D721Med (cell line): ENCODE results near the gene HMGB1.

Experiments used
- DNase-seq: peaks from one replicate; pipeline ENCODE4 v3.0.0; 2011; ENCODE audit warnings: low spot score; ENCODE audit not compliant: insufficient read length
- FAIRE-seq: peaks from 2 replicates; lab custom pipeline; 2011; peaks lifted over from hg19 to GRCh38; lab: Jason Lieb, UNC
- TF ChIP-seq, protein P1 (sequence below): IDR thresholded peaks from 2 replicates; pipeline ENCODE4 v1.5.1; 2012; ENCODE audit warnings: mild to moderate bottlenecking, control low read depth; ENCODE audit not compliant: insufficient read depth; ENCODE audit errors: missing control alignments

HMGB1 gene

DNA sequence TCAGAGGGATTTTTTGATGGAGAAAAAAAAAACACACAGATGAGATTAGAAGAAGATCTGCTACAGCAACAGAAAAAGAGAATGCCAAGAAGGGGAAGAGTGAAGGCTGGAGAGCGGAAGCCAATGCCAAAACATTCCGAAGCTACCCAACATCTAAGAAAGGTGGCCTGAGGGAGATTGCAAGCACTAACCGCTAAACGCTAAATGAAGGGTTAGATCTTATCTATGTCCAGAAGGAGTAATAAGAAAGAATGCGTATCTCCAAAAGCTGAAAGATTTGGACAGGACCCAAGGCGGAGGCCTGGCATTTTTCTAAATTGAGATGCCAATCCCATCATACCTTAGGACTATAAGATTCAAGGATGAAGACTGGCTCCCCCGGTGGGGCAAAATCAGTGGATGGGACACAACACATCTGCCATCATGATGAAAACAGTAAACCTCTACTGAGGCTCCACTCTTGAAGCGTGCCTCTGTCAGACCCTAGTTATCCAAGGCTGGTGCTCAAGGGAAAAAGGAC, 15.6 kb upstream of the HMGB1 start:
- DNase-seq (no peak), FAIRE-seq (no peak)
- TF ChIP-seq, protein P1, sequence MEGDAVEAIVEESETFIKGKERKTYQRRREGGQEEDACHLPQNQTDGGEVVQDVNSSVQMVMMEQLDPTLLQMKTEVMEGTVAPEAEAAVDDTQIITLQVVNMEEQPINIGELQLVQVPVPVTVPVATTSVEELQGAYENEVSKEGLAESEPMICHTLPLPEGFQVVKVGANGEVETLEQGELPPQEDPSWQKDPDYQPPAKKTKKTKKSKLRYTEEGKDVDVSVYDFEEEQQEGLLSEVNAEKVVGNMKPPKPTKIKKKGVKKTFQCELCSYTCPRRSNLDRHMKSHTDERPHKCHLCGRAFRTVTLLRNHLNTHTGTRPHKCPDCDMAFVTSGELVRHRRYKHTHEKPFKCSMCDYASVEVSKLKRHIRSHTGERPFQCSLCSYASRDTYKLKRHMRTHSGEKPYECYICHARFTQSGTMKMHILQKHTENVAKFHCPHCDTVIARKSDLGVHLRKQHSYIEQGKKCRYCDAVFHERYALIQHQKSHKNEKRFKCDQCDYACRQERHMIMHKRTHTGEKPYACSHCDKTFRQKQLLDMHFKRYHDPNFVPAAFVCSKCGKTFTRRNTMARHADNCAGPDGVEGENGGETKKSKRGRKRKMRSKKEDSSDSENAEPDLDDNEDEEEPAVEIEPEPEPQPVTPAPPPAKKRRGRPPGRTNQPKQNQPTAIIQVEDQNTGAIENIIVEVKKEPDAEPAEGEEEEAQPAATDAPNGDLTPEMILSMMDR, result no peak

DNA sequence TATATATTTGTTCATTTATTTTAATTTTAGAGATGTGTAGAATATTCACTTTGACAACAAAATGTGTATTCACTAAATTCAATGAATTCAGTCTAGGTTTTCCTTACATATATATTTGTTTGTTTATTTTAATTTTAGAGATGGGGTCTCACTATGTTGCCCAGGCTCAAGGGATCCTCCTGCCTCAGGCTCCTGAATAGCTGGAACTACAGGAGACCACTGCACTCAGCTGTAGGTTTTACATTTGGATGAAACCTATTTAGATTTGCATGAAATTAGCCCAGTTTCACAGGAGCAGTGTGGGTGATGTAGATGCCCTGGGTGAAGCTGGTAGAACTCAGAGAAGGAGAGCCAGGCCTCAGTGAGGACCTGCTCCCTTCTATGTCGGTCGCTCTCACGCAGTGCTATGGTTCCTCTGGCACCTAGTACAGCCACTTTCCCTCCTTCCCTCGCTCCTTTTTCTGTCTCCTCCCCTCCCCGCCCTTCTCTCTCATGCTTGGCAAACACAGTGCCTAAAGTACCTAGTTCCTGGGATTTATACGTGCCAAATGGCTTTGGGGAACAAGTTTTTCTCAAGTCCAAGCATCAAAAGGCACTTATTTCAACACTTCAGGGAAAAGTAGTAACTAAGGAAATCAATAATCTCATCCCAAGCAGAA, 14.7 kb upstream of the HMGB1 start:
- FAIRE-seq, result no peak
- no peak for DNase-seq
- TF ChIP-seq, protein P1, result no peak

DNA sequence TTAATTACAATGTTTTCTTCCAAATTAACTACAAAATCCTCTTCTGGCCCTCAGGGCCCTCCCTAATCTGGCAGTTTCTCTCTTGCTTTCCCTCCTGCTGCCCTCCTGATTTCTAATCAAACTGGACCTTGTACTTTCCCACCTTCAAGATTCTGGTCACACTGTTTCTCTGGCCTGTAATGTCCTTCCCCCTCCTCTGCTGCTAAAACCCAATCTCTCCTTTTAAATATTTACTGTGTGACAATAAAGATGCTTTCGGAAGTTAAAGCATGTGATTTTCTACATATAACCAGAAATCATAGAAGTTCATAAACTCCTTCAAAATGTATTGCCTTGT, 14.1 kb upstream of the HMGB1 start:
- no peak for FAIRE-seq
- TF ChIP-seq, protein P1, result no peak

DNA sequence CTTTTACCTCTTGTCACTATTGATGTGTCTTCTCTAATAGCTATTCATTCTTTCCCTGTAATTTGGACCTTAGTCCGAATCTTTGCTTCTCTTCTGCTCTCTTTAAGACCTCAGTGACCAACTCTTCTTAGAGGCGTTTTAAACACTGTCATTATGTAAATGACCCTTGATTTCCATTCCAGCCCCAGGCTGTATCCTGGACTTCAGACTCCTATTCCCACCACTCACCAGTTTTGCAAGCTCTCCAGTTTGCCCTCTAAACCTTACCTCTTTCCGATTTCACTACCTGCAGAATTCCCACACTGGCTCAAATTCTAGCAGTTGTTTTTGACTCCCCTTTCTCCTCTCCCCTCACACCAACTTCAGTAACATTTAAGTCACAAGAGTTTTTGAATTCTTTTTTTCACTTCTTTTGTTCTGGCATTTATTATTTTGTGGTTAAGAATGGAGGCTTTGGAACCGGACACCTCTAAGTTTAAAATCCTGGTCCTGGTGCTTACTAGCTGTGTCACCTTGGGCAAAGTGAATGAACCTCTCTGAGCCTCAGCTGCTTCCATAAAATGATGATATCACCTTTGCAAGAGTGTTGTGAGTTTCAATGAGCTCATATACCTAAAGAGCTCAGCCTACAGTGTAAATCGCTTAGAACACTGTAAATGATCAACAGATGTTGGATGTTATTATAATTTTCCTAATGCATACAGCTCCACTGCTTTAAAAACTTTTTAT, 13.6 kb upstream of the HMGB1 start:
- DNase-seq, result no peak
- FAIRE-seq, result no peak
- TF ChIP-seq, protein P1, result no peak

More for the DNA sequence above, 14.1 kb upstream of the HMGB1 start:
- DNase-seq, result no peak

DNA sequence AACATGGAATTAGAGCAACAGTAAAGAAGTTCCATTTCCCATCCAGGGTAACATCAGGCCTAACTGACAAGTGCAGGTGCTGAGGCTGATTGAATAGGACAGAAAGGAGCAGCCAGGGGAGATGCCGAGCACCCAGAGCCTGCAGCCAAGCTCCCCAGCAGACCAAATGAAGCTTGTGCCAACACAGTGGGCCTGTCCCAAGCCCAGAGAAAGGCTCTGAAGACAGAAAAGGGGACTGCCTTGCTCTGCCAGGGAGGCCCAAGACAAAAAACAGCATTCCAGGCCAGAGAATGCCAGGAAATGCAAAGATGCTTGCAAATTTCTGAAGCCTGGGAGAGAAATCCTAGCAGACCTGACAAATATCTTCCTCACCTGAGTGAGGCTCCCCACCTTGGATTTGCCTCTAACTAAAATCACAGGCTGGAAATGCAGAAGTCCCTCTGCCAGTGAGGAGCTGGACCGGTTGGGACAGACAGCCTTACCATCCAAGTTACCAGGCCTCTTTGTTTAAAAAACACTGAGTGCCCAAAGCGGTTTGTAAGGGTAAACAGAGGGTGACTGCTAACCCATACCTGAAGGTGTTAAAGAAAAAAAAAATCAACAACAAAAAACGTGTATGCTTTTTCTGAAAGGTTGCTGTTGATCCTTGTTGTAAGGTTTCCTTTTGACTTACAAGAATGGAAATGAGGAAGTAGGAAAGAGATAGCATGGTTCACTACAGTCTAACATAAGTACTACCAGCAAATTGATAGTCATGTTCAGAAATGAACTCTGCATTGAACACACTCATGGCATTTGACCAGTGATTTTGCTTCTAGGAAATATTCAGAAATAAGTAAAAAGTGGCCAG, 11.8 kb upstream of the HMGB1 start:
- TF ChIP-seq, protein P1, result no peak
- FAIRE-seq, result no peak
- no peak for DNase-seq

DNA sequence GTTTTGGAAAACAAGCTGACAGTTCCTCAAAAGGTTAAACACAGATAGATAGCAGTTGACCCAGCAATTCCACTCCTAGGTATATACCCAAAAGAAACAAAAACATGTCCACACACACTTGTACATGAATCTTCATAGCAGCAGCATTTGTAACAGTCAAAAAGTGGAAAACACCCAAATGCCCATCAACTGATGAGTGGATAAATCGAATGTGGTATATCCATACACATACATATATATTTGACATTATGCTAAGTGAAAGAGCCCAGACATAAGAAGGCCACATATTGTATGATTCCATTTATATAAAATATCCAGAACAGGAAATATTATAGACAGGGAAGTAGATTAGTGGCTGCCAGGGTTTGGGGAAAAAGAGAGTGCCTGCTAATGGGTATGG, 7.9 kb upstream of the HMGB1 start:
- TF ChIP-seq, protein P1, result no peak
- FAIRE-seq, result no peak
- DNase-seq, result no peak
